Endothelial cell of umbilical vein (primary cell): ENCODE measurements around the gene TEKTIP1.

Source experiments
- CTCF ChIP-seq, 2 donors: IDR thresholded peaks; 1 replicate in 1 of 2; 2 replicates in 1 of 2; pipeline ENCODE4 v1.5.1; 2011; ENCODE audit warnings: low read length in 2 of 2, mild to moderate bottlenecking in 2 of 2, moderate library complexity in 2 of 2, control low read depth in 1 of 2, inconsistent platforms in 1 of 2, low read depth in 1 of 2; ENCODE audit not compliant: insufficient read depth in 1 of 2; ENCODE audit errors: extremely low read depth in 1 of 2
- EZH2 ChIP-seq: IDR thresholded peaks from 2 replicates; pipeline ENCODE4 v1.6.1; 2012; ENCODE audit warnings: borderline replicate concordance, low read depth, mild to moderate bottlenecking, moderate library complexity, low read length, inconsistent platforms; ENCODE audit not compliant: severe bottlenecking
- MAX ChIP-seq: IDR thresholded peaks from 2 replicates; pipeline ENCODE4 v1.6.1; 2011; ENCODE audit not compliant: insufficient read depth, insufficient read length
- POLR2A ChIP-seq: IDR thresholded peaks from 2 replicates; pipeline ENCODE4 v1.6.1; 2012; ENCODE audit warnings: low read depth, mild to moderate bottlenecking, control low read depth, low read length

- no peak for TF ChIP-seq CTCF (IDR thresholded peaks at IDR 0.05; ENCODE audit: extremely low read depth in 1 of 2, insufficient read depth in 1 of 2, low read depth in 1 of 2, low read length in 2 of 2)
- TF ChIP-seq MAX: no peak
- TF ChIP-seq POLR2A: no peak
- no peak for TF ChIP-seq EZH2
Observed at GRCh38 chr19:3554254-3555083, 15.5 kb downstream of the TEKTIP1 start.
